Body of pancreas (tissue), 4 donors: ENCODE data around the gene PLAAT1. TPM values are rescaled to one million over a fixed set of nuclear protein-coding genes. Genes with fewer than 3 reads are reported as not detected.

Experiments used
- ATAC-seq: fragments of 150-250 bp; one replicate; pipeline ENCODE4 v1.9.1; 2016
- DNase-seq, 4 donors: peaks; one replicate each; pipeline ENCODE4 v3.0.0-alpha.2; 2019
- H3K27ac ChIP-seq, 4 donors: fragments of 200-600 bp; sonication (generic); 1 replicate in 3 of 4; 2 replicates in 1 of 4; pipeline versions ENCODE4 v1.5.1 to v1.6.1; 2016 to 2019; ENCODE audit warnings: mild to moderate bottlenecking in 1 of 4, mixed read lengths in 1 of 4, moderate library complexity in 1 of 4
- H3K27me3 ChIP-seq, 2 donors: fragments of 200-600 bp; sonication (generic); one replicate each; pipeline ENCODE4 v1.6.0; 2016; ENCODE audit warnings: mild to moderate bottlenecking in 1 of 2
- H3K36me3 ChIP-seq, 2 donors: fragments of 200-600 bp; sonication (generic); replicated peaks in 1 of 2; 2 replicates each; pipeline ENCODE4 v1.5.1; 2016; ENCODE audit warnings: low read depth in 2 of 2; ENCODE audit not compliant: insufficient read depth in 1 of 2
- H3K4me1 ChIP-seq: fragments of 200-600 bp; sonication (generic); one replicate; pipeline ENCODE4 v1.6.0; 2016
- H3K4me3 ChIP-seq, 2 donors: fragments of 200-600 bp; sonication (generic); 1 replicate in 1 of 2; 2 replicates in 1 of 2; pipeline ENCODE4 v1.5.1; 2016 to 2019
- H3K9me3 ChIP-seq, 3 donors: fragments of 200-600 bp; sonication (generic); 1 replicate in 2 of 3; 2 replicates in 1 of 3; pipeline ENCODE4 v1.5.1; 2016
- CTCF ChIP-seq, 7 experiments: fragments of 450-650 bp in 4 of 7; fragments of 200-600 bp in 3 of 7; sonication (generic) in 3 of 7; IDR thresholded peaks; one replicate each; pipeline ENCODE4 v1.5.1; 2016 to 2019; ENCODE audit warnings: antibody characterized with exemption in 7 of 7
- POLR2A ChIP-seq, 3 donors: fragments of 450-650 bp; IDR thresholded peaks; one replicate each; pipeline ENCODE4 v1.6.1; 2016; ENCODE audit warnings: antibody characterized with exemption in 3 of 3, mild to moderate bottlenecking in 2 of 3
- WGBS, 2 donors: methylation state at CpG; one replicate each; pipeline ENCODE4 v1.1.5; 2017; 5-methylcytosine and 5-hydroxymethylcytosine counted together
- intact Hi-C: fragments of 100-400 bp; cut with DNase I; formaldehyde crosslinking; loops from one replicate; pipeline ENCODE4 v1.15.1; 2023
- total RNA-seq, 2 donors: library from RNA; depleted of rRNA; stranded (reverse); fragments of >200 nt; gene quantifications; one replicate each; pipeline ENCODE4 v1.1.0, GENCODE V29; 2016

PLAAT1 gene
- total RNA-seq: not detected

GRCh38 chr3:193240850-193241706 is at the start of gene PLAAT1:
PLAAT1 (plus strand) TSS chr3:193241222; CDS start chr3:193255651, 14,429 bp downstream.
- Histone ChIP-seq H3K4me3 (peak within 1 kb of the TSS in 1 of 2 donors; percentile 48), H3K27ac (no peak within 1 kb of the TSS)
- intact Hi-C loops: no loop called here

GRCh38 chr3:193194371-193194770 is 46.7 kb upstream of the PLAAT1 start:
- intact Hi-C loops: no loop called here
- no peak for ATAC-seq

More at GRCh38 chr3:193240850-193241706, at the start of gene PLAAT1:
- DNase-seq: peak; percentile 71 to 86 (median 74)
- Histone ChIP-seq H3K27me3 (no peaks in the 10 kb centered on the region), H3K36me3 (no peaks in the 10 kb centered on the region), H3K4me1 (peaks cover 6% of the 10 kb centered on the region), H3K9me3 (no peaks in the 10 kb centered on the region)
- no peak for TF ChIP-seq POLR2A (IDR thresholded peaks at IDR 0.05)
- no peak for TF ChIP-seq CTCF (IDR thresholded peaks at IDR 0.05)
- WGBS, 2 donors: 0 to 1% methylated on average over 32 to 92 of the region's 93 CpGs
- ATAC-seq: peak; percentile 94

GRCh38 chr3:193196746-193197145 is 44.3 kb upstream of the PLAAT1 start:
- DNase-seq (no peak), ATAC-seq (no peak)
- Histone ChIP-seq H3K27me3 (no peaks in the 10 kb centered on the region), H3K4me1 (no peaks in the 10 kb centered on the region), H3K27ac (no peak overlapping the region), H3K9me3 (no peaks in the 10 kb centered on the region), H3K4me3 (no peak overlapping the region), H3K36me3 (no peaks in the 10 kb centered on the region)
- 47 to 55% methylated on average over 2 of the region's 2 CpGs for WGBS, 2 donors
- intact Hi-C loops: no loop called here
- TF ChIP-seq POLR2A (IDR thresholded peaks at IDR 0.05): no peak

More at GRCh38 chr3:193194371-193194770, 46.7 kb upstream of the PLAAT1 start:
- Histone ChIP-seq H3K27me3 (no peaks in the 10 kb centered on the region), H3K9me3 (no peaks in the 10 kb centered on the region), H3K36me3 (no peaks in the 10 kb centered on the region), H3K27ac (no peak overlapping the region), H3K4me3 (no peak overlapping the region), H3K4me1 (no peaks in the 10 kb centered on the region)
- DNase-seq: no peak
- 25 to 29% methylated on average over 3 of the region's 3 CpGs for WGBS, 2 donors
- TF ChIP-seq CTCF (IDR thresholded peaks at IDR 0.05) (no peak), POLR2A (IDR thresholded peaks at IDR 0.05) (no peak)

- 7 to 14% methylated on average over 5 of the region's 5 CpGs for WGBS, 2 donors
- Histone ChIP-seq H3K27ac (no peak overlapping the region), H3K4me1 (peaks cover 4% of the 10 kb centered on the region), H3K9me3 (no peaks in the 10 kb centered on the region), H3K27me3 (no peaks in the 10 kb centered on the region), H3K36me3 (no peaks in the 10 kb centered on the region), H3K4me3 (no peak overlapping the region)
- TF ChIP-seq POLR2A (IDR thresholded peaks at IDR 0.05) (no peak), CTCF (IDR thresholded peaks at IDR 0.05) (no peak)
- intact Hi-C loops: no loop called here
- ATAC-seq (no peak), DNase-seq (no peak)
Observed at GRCh38 chr3:193207290-193208273, 33.4 kb upstream of the PLAAT1 start.

- no peak overlapping the region for H3K27ac ChIP-seq
- intact Hi-C loops: no loop called here
- H3K4me3 ChIP-seq: no peak overlapping the region
- H3K27me3 ChIP-seq: no peaks in the 10 kb centered on the region
- TF ChIP-seq CTCF (IDR thresholded peaks at IDR 0.05) (no peak), POLR2A (IDR thresholded peaks at IDR 0.05) (no peak)
- H3K9me3 ChIP-seq: no peaks in the 10 kb centered on the region
- H3K4me1 ChIP-seq: peaks cover 4% of the 10 kb centered on the region
- ATAC-seq: no peak
- H3K36me3 ChIP-seq: no peaks in the 10 kb centered on the region
- no peak for DNase-seq
- 52 to 70% methylated on average over 1 of the region's 1 CpG for WGBS, 2 donors
Observed at GRCh38 chr3:193210618-193211017, 30.4 kb upstream of the PLAAT1 start.
